GM18517 (cell line): Measurements from ENCODE around the gene ZNF740.
"Not testable (repeated sequence)": the region's sequence is repeated elsewhere in the genome, so short reads cannot be mapped to it uniquely, and the experiment has no call there.

ENCODE experiments used
- ATAC-seq: cut with Tn5 transposase; IDR thresholded peaks from one replicate; pipeline ENCODE4 v1.9.1; 2021; ENCODE audit warnings: mild to moderate bottlenecking, moderate library complexity; ENCODE audit not compliant: unreplicated experiment

ZNF740 gene, protein sequence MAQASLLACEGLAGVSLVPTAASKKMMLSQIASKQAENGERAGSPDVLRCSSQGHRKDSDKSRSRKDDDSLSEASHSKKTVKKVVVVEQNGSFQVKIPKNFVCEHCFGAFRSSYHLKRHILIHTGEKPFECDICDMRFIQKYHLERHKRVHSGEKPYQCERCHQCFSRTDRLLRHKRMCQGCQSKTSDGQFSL

DNA sequence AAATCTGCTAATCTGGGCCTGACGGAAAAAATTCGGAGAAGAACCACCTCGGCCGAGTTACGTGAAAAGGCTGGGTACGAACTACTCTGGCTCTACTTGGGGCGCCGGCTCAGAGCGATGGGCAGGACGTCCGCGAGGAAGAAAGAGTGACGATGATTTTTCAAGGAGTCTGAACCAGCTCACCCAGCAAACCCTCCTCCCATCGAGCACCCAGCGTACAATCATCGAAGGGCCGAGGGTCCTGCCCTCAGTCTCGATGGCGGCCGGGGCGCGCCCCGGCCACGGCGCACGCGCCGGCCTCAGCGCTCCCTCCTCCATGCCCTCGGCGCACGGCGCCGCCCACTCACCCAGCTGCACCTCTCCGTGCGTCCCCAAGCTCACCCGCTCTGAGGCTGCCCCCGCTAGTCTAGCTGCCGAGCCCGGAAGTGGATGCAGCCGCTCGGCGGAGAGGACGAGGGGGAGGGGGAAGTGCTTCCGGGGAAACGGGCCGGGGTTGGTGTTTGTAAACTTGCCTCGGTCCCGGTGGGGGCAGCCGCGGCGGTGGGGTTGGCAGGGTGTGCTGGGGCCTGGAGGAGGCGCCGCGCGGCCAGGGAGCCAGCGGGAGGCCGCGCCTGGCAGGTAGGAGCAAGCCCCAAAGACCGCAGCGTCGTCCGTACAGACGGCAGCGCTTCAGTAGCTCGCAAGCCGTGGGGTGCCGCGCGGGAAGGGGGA, at the start of gene ZNF740, which contains the start of gene CSAD:
TSS of gene ZNF740 (plus strand) at position 503 of the 711 bp plus-strand sequence. CDS start 1,262 bp downstream, outside the sequence.
TSS of gene CSAD (minus strand) at position 706 of the 711 bp plus-strand sequence. CDS start 7,455 bp downstream, outside the sequence.
- peak; percentile 70 for ATAC-seq

DNA sequence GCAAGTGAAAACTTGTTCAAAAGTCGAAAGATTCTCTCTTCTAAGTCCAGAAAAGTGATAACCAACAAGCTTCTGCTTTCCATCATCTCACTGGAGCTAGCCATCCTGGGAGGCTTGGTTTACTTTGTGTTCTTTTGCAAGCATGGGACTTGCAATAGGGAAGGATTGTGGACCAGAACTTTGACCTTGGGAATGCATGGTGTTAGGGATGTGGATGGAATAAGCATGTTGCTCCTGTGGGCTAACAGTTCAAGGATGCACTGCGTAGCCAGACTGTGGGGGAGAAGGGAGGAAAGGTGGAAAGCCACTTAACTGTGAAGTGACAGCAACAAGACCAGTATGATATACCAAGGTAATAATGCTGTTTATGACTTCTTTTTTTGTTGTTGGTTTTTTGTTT, 48.7 kb upstream of the ZNF740 start:
- no peak for ATAC-seq

DNA sequence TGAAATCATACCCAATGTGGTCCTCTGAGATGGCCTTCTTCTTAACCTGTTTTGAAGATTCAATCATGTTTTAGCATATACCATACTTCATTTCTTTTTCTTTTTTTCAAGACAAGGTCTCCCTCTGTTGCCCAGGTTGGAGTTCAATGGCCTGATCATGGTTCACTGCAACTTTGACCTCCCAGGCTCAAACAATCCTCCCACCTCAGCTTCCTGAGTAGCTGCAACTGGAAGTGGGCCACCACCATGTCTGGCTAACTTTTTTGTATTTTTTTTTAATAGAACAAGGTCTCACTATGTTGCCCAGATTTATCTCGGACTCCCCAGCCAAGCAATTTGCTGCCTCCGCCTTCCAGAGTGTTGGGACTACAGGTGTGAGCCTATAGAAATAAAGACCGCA, 46.8 kb upstream of the ZNF740 start:
- ATAC-seq, result no peak

DNA sequence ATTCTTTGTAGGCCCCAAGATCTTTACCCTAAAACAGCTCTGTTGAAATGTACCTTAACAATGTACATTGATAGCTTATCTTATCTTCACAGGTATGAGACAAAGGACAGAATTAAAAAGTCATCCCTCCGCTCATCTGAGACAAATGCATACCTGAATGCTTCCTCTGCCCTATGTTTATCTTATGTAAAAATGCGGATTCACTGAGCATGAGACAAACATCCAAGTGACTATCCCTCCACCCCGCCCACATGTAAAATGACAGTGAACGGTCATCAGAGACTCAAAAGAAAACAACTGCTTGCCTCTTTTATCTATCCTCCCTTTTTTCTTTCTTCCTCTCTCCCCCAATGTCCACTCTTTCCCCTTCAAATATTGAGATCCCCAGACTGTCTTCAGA, 37.2 kb upstream of the ZNF740 start:
- no peak for ATAC-seq

DNA sequence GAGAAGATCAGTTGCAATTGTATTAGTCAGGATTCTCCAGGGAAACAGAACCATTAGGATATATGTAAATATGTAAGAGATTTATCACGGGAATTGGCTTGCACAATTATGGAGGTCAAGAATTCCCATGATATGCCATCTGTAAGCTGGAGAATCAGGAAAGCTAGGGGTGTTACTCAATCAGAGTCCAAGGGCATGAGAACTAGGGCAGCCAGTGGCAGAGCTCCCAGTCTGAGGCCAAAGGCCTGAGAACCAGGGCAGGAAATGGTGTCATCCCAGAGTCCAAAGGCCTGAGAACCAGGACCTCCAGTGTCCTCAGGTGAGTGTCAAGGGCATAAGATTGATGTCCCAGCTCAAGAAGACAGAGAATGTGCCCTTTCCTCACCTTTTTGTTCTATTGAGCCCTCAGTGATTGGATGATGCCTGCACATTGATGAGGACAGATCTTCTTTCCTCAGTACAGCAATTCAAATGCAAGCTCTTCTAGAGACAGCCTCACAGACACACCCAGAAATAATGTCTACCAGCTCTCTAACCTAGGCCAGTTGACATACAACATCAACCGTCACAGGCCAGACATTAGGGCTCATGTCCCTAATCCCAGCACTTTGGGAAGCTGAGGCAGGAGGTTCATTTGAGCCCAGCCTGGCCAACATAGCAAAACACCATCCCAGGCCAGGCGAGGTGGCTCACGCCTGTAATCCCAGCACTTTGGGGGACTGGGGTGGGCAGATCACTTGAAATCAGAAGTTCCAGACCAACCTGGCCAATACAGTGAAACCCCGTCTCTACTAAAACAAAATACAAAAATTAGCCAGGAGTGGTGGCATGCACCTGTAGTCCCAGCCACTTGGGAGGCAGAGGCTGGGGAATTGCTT, 34.9 kb upstream of the ZNF740 start:
- no peak for ATAC-seq

DNA sequence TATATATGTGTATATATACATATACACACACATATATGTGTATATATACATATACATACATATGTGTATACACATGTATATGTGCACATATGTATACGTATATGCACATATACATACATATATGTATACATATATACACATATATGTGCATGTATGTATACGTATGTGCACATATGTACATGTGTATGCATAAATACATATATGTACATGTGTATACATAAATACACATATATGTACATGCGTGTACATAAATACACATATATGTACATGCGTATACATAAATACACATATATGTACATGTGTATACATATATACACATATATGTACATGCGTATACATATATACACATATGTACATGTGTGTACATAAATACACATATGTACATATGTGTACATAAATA, 33.3 kb upstream of the ZNF740 start:
- no peak for ATAC-seq

DNA sequence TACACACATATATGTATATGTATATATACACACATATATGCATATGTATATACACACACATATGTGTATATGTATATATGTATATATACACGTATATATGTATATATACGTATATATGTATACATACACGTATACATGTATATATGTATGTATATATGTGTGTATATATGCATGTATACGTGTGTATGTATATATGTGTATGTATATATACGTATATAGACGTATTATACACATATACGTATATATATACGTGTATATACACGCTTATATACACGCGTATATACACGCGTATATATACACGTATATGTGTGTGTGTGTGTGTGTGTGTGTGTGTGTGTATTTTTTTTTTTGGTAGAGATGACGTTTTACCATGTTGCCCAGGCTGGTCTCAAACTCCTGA, 32.9 kb upstream of the ZNF740 start:
- ATAC-seq, result no peak

DNA sequence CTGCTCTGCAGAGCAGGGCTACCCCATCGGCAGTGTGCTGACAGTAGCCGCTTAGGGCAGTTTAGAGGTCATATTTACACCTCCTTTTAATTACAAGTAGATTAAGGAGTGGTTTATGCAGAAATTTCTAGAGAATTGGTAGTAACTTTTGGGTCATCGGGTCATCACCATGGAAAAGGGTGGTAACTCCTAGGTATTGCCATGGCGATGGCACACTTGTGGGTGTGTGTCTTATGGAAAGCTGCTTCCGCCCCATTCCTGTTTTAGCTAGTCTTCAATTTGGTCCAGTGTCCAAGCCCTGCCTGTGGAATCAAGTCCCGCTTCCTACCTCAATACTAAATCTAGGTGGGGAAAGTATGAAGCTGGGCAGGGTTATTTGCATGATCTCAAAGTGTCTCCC, 29.5 kb upstream of the ZNF740 start:
- ATAC-seq, result no peak

DNA sequence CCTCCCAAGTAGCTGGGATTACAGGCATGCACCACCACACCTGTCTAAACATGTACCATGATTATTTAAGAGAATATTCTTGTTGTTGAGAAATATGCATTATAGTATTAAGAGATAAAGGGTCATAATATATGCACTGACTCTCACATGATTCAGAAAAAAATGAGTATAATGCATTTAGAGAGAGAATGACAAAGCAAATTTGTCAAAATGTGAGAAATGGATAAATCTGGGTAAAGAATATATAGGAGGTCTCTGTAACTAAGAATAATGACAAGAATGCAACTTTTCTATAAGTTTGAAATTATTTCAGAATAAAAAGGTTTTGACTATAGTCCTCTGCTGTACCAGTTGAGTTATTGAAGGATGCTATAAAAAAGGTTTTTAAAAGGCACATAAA, 28.1 kb upstream of the ZNF740 start:
- ATAC-seq, result no peak

DNA sequence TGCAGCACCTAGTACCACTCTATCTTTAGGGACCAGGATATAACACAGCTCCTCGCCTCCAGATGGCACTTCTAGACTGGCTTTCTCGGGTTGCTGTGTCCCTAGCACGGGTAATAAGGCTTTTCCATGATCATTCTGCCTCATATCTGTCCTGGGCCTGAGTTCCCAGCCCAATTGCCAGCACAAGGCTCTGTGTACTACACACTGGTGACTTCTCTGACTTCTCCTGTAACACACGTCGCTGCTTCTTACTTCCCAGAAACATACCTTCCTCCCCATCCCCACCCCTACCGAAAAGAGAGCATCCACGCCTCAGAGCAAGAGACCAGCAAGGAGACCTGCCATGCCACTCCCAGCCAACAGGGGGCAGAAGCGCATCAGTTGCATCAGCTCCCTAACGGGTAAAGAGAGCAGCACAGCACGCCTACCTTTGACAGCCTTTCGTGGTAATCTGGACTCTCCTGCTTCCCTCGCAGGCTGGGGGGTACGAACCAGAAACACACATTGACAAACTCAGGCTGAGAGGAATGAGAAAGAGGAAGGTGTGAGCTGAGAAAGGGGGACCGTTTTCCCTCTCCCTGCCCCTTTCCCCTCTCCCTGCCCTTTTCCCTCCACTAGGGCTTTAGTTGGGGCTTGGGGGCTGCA, 21.2 kb upstream of the ZNF740 start:
- ATAC-seq, result peak; percentile 78

DNA sequence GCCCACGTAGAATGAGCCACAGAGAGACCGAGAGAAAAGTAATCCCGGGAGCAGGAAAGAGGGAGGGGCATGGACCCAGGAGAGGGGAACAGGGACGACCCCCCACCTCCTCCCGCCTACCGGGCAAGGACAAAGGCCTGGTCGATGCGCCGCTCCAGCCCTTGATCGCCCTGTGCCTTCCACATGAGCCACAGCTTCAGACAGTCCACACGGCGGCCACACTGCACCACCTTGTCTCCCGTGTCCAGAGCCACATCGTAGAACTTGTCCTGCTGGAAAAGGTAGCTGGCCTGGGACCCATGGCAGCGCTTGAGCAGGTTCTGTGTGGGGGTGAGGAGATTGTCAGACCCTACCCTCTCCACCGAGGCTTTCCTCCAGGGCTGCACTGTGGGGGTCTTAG, 20.5 kb upstream of the ZNF740 start:
- ATAC-seq, result no peak

DNA sequence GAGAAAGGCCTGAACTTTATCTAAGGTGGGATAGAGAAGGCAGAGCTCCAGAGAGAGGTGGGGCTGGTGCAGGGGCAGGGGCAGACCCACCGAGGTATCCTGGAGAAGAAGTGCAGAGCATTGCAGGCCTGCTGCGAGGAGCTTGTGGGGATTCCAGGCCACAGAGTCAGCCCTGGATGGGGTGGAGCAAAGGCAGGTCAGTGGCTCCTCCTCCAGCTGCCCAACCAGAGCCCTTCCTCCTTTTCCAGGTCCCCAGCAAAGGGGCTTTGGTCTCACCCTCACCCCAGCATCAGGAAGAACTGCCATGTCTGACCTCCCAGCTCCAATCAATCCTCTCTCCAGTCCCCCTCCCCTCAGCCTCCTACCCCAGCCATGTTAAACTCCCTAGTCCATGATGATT, 19.8 kb upstream of the ZNF740 start:
- no peak for ATAC-seq

DNA sequence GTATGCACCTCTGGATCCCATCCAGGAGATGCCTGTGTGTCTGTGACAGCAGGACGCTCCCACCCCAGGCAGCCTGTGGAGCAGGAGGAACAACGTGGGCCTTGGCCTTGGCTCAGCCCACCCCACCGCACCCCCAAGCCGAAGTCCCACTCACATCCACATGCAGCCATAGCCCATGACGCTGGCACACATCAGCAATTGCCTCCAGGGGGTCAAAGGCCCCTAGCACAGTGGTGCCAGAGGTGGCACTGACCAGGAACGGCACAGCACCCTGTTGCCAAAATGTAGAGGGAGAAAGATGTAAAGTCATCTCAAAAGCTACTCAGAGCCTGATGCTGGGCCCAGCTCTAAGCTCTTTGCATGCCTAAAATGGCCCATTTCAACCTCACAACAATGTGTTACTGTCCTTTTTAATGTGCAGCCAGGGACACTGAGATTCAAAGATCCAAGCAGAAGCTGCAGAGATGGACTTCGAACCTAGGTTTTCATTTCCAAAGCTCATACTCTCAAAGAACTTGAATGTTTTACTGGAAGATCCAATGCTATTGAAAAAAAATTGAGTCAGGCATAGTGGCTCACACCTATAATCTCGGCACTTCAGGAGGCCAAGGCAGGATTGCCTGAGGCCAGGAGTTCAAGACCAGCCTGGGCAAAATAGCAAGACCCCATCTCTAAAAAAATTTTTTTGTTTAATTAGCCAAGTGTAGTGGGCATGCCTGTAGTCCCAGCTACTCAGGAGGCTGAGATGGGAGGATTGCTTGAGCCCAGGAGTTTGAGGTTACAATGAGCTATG, 19.2 kb upstream of the ZNF740 start:
- ATAC-seq, result no peak

DNA sequence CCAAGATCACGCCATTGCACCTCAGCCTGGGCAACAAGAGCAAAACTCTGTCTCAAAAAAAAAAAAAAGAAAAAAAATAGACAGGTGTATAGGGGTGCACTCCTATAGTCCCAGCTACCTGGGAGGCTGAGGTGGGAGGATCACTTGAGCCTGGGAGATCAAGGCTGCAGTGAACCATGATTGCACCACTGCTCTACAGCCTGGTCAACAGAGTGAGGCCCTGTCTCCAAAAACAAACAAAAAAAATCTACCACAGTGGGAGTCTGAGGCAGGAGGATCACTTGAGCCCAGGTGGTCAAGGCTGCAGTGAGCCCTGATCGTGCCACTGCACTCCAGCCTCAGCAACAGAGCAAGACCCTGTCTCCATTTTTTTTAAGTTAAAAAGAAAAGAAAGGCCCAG, 17.5 kb upstream of the ZNF740 start:
- ATAC-seq, result not testable (repeated sequence)

DNA sequence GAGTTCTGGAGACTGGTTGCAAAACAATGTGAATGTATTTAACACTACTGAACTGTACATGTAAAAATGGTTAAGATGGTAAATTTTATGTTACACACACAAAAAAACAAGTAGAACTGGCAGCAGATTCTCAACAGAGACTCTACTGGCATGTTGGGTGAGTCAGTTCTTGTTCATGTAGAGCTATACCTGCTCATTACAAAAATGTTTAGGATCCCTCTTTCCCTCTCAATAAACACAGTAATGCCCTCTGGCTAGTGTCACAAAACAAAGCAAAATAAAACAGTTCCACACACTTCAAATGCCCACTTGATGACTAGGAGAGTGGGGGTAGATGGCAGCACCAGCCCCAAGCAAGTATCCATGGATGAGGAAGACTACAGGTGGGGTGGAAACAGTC, 13.7 kb upstream of the ZNF740 start:
- no peak for ATAC-seq

DNA sequence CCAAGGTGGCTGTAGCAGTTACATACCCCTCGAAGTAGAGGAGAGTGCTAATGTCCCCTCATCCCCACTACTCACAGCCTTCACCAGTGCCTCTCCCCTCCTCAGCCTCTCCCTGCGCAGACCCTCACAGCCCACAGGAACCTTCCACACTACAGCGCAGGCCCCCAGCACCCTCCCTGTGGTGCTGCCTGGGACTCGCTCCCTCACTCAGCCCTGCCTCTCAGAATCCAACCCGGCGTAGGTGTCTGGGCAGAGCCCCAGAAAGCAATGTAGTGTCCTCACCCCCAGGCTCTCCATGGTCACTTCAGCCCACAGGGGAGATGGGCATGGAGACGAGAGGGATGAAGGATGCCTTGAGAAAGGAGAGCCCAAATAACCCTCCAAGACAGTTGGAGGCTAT, 10.9 kb upstream of the ZNF740 start:
- ATAC-seq, result no peak

DNA sequence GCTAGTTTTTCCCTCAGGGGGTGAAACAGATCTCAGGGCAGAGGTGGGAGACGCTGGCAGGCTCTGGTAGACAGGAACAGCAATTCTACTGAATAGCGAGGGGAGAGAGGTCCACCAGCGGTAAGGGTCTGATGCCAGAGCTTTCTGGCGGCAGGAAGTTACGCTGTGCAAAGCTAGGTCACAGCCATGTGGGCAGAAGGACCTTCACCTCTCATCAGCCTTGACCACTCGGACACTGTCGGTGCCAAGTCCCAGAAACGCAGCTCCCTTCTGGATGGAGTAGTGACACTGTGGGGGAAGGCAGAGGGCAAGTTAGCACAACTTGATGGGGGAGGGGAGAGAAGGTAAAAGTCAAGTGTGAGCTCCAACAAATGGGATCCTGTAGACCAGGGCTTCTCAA, 10.3 kb upstream of the ZNF740 start:
- ATAC-seq, result no peak

DNA sequence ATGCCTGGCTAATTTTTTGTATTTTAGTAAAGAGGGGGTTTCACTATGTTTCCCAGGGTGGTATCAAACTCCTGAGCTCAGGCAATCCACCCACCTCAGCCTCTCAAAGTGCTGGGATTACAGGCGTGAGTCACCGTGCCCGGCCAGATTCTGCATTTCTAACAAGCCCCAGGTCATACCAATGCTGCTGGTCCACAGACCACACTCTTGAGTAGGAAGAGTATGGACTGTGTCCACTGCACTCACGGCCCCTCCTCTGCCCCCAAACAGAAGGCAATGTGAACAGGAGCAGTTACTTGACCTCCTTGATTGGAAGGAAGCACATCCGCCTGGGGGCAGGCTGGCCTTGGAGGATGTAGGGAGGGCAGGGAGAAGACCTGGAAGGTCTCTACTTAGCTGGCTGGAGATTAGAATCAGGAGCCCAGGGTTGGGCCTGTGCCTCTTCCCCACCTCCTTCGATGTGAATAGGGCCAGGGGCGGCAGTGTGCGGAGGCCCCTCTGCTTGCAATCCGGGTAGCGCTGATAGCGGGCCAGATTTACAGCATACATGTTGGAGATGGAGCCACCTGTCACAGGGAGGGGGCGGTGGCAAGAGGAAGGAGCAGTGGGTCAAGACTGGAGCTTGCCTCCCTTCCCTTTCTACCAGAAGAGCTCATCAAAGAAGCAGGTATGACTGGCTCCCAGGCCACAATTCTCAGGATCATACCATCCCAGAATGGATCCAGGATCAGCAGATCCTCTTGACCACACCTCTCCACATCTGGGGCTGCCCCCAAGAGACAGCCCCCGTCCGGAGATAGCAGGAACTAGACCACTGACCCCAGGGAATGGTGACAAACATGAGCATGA, 9.4 kb upstream of the ZNF740 start:
- ATAC-seq, result no peak

DNA sequence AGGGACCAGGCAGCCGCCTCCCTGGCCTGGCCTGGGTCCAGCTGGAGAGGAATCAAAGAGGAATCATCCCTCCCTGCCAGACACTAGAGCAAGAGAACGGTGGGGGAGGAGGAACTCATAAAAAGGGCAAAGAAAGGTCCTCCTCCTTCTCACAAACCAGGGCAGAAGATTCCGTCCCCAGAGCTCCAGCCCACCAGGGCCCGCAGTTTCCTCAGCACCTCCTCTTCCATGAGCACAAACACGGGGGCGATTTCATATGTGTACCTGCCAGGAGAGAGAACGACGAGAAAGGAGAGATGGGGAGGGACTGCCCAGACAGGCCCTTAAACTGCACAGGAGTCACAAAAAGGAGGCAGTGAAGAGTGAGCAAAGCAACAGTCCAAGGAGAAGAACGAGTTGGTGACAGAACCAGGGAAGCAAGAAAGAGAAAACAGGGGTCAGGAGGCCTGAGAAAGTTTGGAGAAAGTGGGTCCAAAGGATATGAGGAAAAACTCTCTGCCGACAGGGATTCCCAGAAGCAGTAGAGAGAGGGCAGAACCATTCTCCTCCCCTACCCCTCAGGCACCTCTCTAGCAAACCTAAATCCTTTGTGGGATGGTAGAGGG, 8.7 kb upstream of the ZNF740 start:
- ATAC-seq, result no peak
